GM12874 (cell line): ENCODE results near the gene MGRN1.

Experiments used
- TF ChIP-seq, protein P1 (sequence below): IDR thresholded peaks from 2 replicates; pipeline ENCODE4 v1.5.1; 2011; ENCODE audit warnings: low read depth, mild to moderate bottlenecking, control low read depth, low read length, moderate library complexity; ENCODE audit not compliant: insufficient read depth

MGRN1 gene

DNA sequence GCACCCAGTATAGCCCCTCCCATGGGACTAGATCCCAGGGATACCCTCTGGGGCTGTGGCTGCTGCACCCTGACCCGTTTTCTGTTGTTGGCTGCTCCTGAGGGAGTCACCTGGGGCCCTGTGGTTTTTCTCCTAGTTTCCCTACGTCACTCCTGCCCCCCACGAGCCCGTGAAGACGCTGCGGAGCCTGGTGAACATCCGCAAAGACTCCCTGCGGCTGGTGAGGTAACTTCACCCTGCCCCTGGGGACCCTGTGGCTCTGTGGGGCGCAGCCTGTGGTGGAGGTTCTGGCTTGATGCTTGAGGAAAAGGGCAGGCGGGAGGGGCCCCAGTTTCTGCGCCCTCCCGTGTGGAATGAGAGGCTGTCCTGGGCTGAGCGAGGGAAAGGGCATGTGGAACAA, 27.2 kb downstream of the MGRN1 start:
- TF ChIP-seq, protein P1, sequence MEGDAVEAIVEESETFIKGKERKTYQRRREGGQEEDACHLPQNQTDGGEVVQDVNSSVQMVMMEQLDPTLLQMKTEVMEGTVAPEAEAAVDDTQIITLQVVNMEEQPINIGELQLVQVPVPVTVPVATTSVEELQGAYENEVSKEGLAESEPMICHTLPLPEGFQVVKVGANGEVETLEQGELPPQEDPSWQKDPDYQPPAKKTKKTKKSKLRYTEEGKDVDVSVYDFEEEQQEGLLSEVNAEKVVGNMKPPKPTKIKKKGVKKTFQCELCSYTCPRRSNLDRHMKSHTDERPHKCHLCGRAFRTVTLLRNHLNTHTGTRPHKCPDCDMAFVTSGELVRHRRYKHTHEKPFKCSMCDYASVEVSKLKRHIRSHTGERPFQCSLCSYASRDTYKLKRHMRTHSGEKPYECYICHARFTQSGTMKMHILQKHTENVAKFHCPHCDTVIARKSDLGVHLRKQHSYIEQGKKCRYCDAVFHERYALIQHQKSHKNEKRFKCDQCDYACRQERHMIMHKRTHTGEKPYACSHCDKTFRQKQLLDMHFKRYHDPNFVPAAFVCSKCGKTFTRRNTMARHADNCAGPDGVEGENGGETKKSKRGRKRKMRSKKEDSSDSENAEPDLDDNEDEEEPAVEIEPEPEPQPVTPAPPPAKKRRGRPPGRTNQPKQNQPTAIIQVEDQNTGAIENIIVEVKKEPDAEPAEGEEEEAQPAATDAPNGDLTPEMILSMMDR, result no peak

DNA sequence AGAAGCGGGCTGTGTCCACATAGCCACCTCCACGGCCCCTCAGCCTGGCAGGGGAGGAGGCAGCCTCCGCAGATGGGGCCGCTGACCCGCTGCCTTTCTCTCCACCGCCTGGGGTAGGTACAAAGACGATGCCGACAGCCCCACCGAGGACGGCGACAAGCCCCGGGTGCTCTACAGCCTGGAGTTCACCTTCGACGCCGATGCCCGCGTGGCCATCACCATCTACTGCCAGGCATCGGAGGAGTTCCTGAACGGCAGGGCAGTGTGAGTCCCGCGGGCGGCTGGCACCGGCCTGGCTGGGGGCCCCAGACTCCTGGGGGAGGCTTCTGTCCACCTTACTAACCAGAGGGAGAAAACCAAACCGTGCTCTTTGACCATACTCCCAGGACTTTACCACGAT, 27.9 kb downstream of the MGRN1 start:
- TF ChIP-seq, protein P1, result no peak

DNA sequence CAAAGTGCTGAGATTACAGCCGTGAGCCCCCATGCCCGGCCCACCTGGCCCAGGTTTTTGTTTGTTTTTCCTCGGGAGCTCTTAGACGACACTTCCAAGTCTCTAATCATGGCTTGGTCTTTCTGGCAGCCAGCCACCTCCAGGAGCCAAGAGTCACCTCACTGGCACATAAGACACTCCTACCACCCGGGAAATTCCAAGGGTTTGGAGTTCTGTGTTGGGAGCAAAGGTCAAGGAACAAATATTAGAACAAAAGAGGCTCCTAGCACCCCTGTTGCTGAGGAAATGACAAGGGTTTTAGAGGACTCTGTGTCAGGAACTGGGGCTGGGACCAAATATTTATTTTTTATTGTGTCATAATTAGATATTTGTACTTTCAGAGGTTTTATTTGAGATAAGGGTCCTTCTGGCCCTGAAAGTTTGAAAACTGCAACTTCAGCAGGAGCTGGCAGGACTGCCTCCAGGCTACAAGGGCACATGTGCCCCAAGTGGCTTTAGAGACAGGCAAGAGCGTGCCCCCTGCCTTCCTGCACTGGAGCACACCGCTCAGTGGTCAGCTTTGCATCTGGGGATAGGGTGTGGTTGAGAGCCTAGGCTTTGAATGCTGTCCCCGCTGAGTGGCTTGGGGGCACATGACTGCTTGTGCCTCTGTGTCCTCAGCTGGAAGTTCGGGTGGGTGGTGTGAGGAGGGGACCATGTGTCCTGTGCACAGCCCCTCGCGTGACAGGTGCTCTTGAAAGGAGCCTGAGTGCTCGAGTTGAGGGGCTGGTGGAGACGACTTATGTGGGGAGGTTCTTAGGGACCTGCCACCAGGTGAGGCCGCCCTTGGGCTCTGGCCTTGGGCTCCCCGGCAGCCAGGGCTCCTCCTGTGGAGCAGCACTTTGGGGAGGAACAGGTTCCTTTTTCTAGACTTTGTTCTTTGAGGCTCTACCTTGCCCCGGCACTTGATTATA, 29.7 kb downstream of the MGRN1 start:
- TF ChIP-seq, protein P1, result no peak

DNA sequence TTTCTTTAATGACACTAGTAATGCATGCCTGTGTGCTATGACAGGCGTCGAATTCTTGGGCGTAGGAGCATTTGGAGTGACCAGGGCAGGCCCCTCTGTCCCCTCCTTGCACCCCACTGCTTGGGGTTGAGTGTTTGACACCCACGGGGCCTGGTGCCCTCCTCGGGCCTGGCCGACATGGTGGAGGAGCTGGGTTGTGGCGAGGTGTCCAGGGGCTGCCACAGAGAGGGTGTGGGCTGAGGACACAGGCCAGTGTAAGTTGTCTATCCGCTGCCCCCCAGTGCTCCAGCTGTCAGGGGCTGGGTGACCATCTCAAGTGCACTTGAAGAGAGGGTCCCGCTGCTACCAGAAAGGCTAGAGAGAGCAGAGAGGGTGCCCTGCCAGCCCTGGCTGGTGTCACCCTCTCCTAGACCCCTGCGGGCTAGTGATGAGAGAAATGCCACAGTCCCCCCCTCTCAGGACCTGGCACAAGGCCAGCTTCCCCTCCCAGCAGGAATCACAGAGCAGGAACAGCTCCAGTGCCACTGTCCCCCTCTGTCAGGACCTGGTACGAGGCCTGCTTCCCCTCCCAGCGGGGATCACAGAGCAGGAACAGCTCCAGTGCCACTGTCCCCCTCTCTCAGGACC, 30.5 kb downstream of the MGRN1 start:
- TF ChIP-seq, protein P1, result no peak

DNA sequence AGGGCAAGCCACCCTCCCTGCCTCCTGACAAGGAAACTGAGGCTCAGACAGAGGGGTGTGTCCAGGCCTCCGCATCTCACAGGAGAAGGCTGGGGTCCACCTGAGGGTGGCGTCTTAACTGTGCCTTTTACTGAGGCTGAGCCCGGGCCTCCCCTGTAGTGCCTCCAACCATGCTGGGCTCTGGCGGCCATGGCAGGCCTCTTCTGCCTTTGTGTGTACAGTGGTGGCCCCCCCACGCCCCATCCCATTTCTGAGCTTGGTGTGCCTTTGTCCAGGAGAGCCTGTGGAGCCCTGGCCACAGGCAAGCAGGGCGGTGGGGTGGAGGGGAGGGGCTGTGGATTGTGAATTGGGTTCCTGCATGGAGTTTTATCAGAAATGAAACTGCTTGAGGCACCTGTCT, 31.2 kb downstream of the MGRN1 start:
- TF ChIP-seq, protein P1, result no peak

DNA sequence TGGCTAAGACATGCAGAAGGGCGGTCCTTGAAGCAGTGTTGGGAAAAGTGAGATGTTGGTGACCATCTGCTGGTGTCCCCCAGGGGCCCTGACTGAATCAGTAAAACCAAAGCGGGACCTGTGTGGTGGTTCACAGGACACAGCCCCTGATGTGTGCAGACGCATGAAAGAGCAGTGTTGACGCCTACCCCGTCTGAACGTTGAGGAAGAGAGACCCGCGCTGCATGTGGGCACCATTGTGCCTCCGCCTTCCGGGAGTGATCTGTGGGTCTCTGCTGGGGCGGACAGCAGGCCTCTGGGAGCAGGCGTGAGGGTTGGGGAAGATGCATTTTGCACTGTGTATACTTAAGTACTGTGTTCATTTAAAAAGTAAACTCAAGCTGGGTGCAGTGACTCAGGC, 31.6 kb downstream of the MGRN1 start:
- TF ChIP-seq, protein P1, result no peak
